ENCODE measurements around the gene POLD3. TPM values are rescaled to one million over a fixed set of nuclear protein-coding genes. Genes with fewer than 3 reads are reported as not detected.

POLD3 gene
- total RNA-seq, 2 experiments from 2014 or later = 45.4 to 50.4 TPM

GRCh38 chr11:74678591-74679512 lies 86.5 kb downstream of the POLD3 start:
- H3K27me3 Mint-ChIP-seq (ENCODE audit: low read depth) = peaks cover 12% of the 10 kb centered on the region
- no peaks in the 10 kb centered on the region for H3K36me3 Mint-ChIP-seq (ENCODE audit: low read depth)
- no peak for DNase-seq
- no peak overlapping the region for H3K4me3 Mint-ChIP-seq
- no peaks in the 10 kb centered on the region for H3K9me3 Mint-ChIP-seq (ENCODE audit: insufficient read depth)
- H3K27ac Mint-ChIP-seq = no peak overlapping the region
- no peaks in the 10 kb centered on the region for H3K4me1 Mint-ChIP-seq (ENCODE audit: low read depth)
- POLR2A ChIA-PET = no interaction called here
- CTCF ChIA-PET = no interaction called here
- no peak for ATAC-seq

- Mint-ChIP-seq H3K27me3 (ENCODE audit: low read depth) (peaks cover 16% of the 10 kb centered on the region), H3K4me1 (ENCODE audit: low read depth) (no peaks in the 10 kb centered on the region), H3K27ac (no peak overlapping the region), H3K4me3 (no peak overlapping the region), H3K36me3 (ENCODE audit: low read depth) (no peaks in the 10 kb centered on the region), H3K9me3 (ENCODE audit: insufficient read depth) (no peaks in the 10 kb centered on the region)
- ATAC-seq (no peak), DNase-seq (no peak)
- POLR2A ChIA-PET = no interaction called here
- CTCF ChIA-PET = no interaction called here
These were observed 87.1 kb downstream of the POLD3 start for GRCh38 chr11:74679513-74679865.

GRCh38 chr11:74680035-74680671 lies 87.8 kb downstream of the POLD3 start:
- CTCF ChIA-PET = interaction anchor here (1.2 kb wide), 1 partner anchor 22 kb away, joined by 3 read pairs; no protein-coding TSS in a partner anchor
- no peaks in the 10 kb centered on the region for H3K36me3 Mint-ChIP-seq (ENCODE audit: low read depth)

GRCh38 chr11:74680703-74681531 lies 88.5 kb downstream of the POLD3 start:
- ATAC-seq = no peak
- Mint-ChIP-seq H3K4me1 (ENCODE audit: low read depth) (no peaks in the 10 kb centered on the region), H3K27me3 (ENCODE audit: low read depth) (peaks cover 23% of the 10 kb centered on the region), H3K27ac (no peak overlapping the region), H3K4me3 (no peak overlapping the region), H3K9me3 (ENCODE audit: insufficient read depth) (no peaks in the 10 kb centered on the region), H3K36me3 (ENCODE audit: low read depth) (no peaks in the 10 kb centered on the region)
- POLR2A ChIA-PET = no interaction called here
- DNase-seq = no peak
- CTCF ChIA-PET = interaction anchor here (1.2 kb wide), 1 partner anchor 22 kb away, joined by 3 read pairs; no protein-coding TSS in a partner anchor

More at GRCh38 chr11:74680035-74680671, 87.8 kb downstream of the POLD3 start:
- ATAC-seq (no peak), DNase-seq (no peak)
- Mint-ChIP-seq H3K27ac (no peak overlapping the region), H3K27me3 (ENCODE audit: low read depth) (peaks cover 22% of the 10 kb centered on the region), H3K4me1 (ENCODE audit: low read depth) (no peaks in the 10 kb centered on the region), H3K9me3 (ENCODE audit: insufficient read depth) (no peaks in the 10 kb centered on the region), H3K4me3 (no peak overlapping the region)
- POLR2A ChIA-PET = no interaction called here

- no peak overlapping the region for H3K4me3 Mint-ChIP-seq
These were observed 89.6 kb downstream of the POLD3 start for GRCh38 chr11:74681686-74682651.

GRCh38 chr11:74682731-74683278 lies 90.4 kb downstream of the POLD3 start:
- peaks cover 23% of the 10 kb centered on the region for H3K27me3 Mint-ChIP-seq (ENCODE audit: low read depth)
- H3K27ac Mint-ChIP-seq = no peak overlapping the region
- H3K9me3 Mint-ChIP-seq (ENCODE audit: insufficient read depth) = no peaks in the 10 kb centered on the region
- no peak for DNase-seq
- H3K4me1 Mint-ChIP-seq (ENCODE audit: low read depth) = no peaks in the 10 kb centered on the region
- POLR2A ChIA-PET = no interaction called here
- H3K4me3 Mint-ChIP-seq = no peak overlapping the region
- ATAC-seq = no peak
- CTCF ChIA-PET = interaction anchor here (2.2 kb wide), 1 partner anchor 20 kb away, joined by 6 read pairs; no protein-coding TSS in a partner anchor
- H3K36me3 Mint-ChIP-seq (ENCODE audit: low read depth) = no peaks in the 10 kb centered on the region

More at GRCh38 chr11:74681686-74682651, 89.6 kb downstream of the POLD3 start:
- Mint-ChIP-seq H3K4me1 (ENCODE audit: low read depth) (no peaks in the 10 kb centered on the region), H3K27me3 (ENCODE audit: low read depth) (peaks cover 23% of the 10 kb centered on the region), H3K9me3 (ENCODE audit: insufficient read depth) (no peaks in the 10 kb centered on the region), H3K36me3 (ENCODE audit: low read depth) (no peaks in the 10 kb centered on the region), H3K27ac (no peak overlapping the region)
- ATAC-seq (no peak), DNase-seq (no peak)
- CTCF ChIA-PET = interaction anchor here (2.2 kb wide), 1 partner anchor 21 kb away, joined by 6 read pairs; no protein-coding TSS in a partner anchor
- POLR2A ChIA-PET = no interaction called here

GRCh38 chr11:74683279-74683871 lies 91.0 kb downstream of the POLD3 start:
- Mint-ChIP-seq H3K4me3 (no peak overlapping the region), H3K36me3 (ENCODE audit: low read depth) (no peaks in the 10 kb centered on the region), H3K4me1 (ENCODE audit: low read depth) (no peaks in the 10 kb centered on the region), H3K9me3 (ENCODE audit: insufficient read depth) (no peaks in the 10 kb centered on the region), H3K27me3 (ENCODE audit: low read depth) (peaks cover 23% of the 10 kb centered on the region), H3K27ac (no peak overlapping the region)
- ATAC-seq (peak; percentile 40), DNase-seq (no peak)
- CTCF ChIA-PET = interaction anchor here (0.7 to 2.2 kb wide), 2 partner anchors 19 to 231 kb away, joined by 3 to 6 read pairs; no protein-coding TSS in a partner anchor
- POLR2A ChIA-PET = no interaction called here

- Mint-ChIP-seq H3K9me3 (ENCODE audit: insufficient read depth) (no peaks in the 10 kb centered on the region), H3K4me1 (ENCODE audit: low read depth) (no peaks in the 10 kb centered on the region), H3K36me3 (ENCODE audit: low read depth) (no peaks in the 10 kb centered on the region), H3K27ac (no peak overlapping the region), H3K27me3 (ENCODE audit: low read depth) (peaks cover 23% of the 10 kb centered on the region), H3K4me3 (no peak overlapping the region)
- ATAC-seq (no peak), DNase-seq (no peak)
- ChIA-PET CTCF (interaction anchor here (0.7 kb wide), 2 partner anchors 232 to 273 kb away, joined by 3 read pairs; no protein-coding TSS in a partner anchor), POLR2A (no interaction called here)
These were observed 91.6 kb downstream of the POLD3 start for GRCh38 chr11:74683941-74684481.

GRCh38 chr11:74684661-74685060 lies 92.3 kb downstream of the POLD3 start:
- no peaks in the 10 kb centered on the region for H3K4me1 Mint-ChIP-seq (ENCODE audit: low read depth)
- H3K9me3 Mint-ChIP-seq (ENCODE audit: insufficient read depth) = no peaks in the 10 kb centered on the region
- H3K4me3 Mint-ChIP-seq = no peak overlapping the region
- ChIA-PET POLR2A (no interaction called here), CTCF (interaction anchor here (1.0 to 3.7 kb wide), 2 partner anchors 17 to 42 kb away, joined by 3 to 25 read pairs; no protein-coding TSS in a partner anchor)
- H3K36me3 Mint-ChIP-seq (ENCODE audit: low read depth) = no peaks in the 10 kb centered on the region
- DNase-seq (no peak), ATAC-seq (no peak)
- peaks cover 23% of the 10 kb centered on the region for H3K27me3 Mint-ChIP-seq (ENCODE audit: low read depth)
- H3K27ac Mint-ChIP-seq = no peak overlapping the region

- DNase-seq = no peak
- Mint-ChIP-seq H3K4me3 (no peak overlapping the region), H3K27ac (no peak overlapping the region), H3K36me3 (ENCODE audit: low read depth) (no peaks in the 10 kb centered on the region), H3K9me3 (ENCODE audit: insufficient read depth) (no peaks in the 10 kb centered on the region), H3K4me1 (ENCODE audit: low read depth) (no peaks in the 10 kb centered on the region), H3K27me3 (ENCODE audit: low read depth) (peaks cover 23% of the 10 kb centered on the region)
- POLR2A ChIA-PET = no interaction called here
- no peak for ATAC-seq
- CTCF ChIA-PET = interaction anchor here (1.0 to 3.7 kb wide), 2 partner anchors 16 to 41 kb away, joined by 3 to 25 read pairs; no protein-coding TSS in a partner anchor
These were observed 93.0 kb downstream of the POLD3 start for GRCh38 chr11:74685338-74685737.

Data from activated CD8-positive, alpha-beta T cell treated with anti-CD3 and anti-CD28 coated beads, Interleukin-2, amount 10 ng/mL, durations not matched to agents 7 days and 5 days (primary cell).